Activated CD8-positive, alpha-beta memory T cell treated with anti-CD3 and anti-CD28 coated beads for 4 hours (primary cell): ENCODE data around the gene PUS7L.
A peak's percentile ranks its signal among the peaks of the same experiment; 100 is the strongest.
"Not testable (repeated sequence)": the region's sequence is repeated elsewhere in the genome, so short reads cannot be mapped to it uniquely, and the experiment has no call there.

ENCODE experiments used
- DNase-seq, 2 donors: peaks; one replicate each; pipeline ENCODE4 v3.0.0-alpha.2; 2020; ENCODE audit warnings: low read depth in 2 of 2

PUS7L gene, protein sequence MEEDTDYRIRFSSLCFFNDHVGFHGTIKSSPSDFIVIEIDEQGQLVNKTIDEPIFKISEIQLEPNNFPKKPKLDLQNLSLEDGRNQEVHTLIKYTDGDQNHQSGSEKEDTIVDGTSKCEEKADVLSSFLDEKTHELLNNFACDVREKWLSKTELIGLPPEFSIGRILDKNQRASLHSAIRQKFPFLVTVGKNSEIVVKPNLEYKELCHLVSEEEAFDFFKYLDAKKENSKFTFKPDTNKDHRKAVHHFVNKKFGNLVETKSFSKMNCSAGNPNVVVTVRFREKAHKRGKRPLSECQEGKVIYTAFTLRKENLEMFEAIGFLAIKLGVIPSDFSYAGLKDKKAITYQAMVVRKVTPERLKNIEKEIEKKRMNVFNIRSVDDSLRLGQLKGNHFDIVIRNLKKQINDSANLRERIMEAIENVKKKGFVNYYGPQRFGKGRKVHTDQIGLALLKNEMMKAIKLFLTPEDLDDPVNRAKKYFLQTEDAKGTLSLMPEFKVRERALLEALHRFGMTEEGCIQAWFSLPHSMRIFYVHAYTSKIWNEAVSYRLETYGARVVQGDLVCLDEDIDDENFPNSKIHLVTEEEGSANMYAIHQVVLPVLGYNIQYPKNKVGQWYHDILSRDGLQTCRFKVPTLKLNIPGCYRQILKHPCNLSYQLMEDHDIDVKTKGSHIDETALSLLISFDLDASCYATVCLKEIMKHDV

DNA sequence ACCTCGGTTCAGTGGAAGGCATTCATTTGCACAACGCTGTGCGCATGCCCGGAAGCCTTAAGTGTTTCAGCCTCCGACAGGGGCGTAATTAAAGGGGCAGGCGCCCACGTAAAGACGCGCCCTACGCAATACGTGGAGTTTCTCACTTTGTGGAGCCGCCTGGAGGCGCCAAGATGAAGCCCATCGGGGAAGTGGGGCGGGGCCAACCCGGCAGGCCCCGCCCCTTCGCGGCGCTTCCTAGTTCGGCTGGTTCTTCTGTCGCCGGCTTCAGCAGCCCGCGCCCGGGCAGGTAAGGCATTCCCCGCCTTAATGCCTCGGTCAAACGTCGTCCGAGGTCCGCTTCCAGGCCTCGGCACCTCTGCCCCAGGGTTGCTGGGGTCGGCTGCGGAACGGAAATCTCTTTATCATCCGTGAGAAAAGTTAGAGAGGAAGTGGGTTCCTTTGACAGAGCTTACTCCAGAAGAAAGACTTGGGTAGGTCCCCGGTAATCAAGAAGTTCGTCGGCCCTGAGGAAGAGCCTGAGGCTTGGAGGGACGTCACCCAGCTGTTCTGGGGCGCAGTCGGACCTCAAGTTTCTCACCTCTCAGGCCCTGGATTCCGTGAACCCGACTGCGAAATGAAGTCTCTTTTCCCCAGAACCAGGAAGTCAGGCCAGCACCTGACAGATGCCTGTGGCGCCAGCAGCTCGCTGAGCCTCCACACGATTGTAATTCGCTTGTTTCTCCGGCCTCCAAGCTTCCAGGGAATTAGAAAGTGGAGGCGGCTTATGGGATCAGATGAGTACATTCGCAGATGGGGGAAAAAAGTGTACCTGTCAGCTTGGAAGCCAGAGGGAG is at the start of gene PUS7L, which contains the start of gene IRAK4:
Gene PUS7L (minus strand): TSS at position 63 of the 836 bp plus-strand sequence. CDS start 3,545 bp downstream, outside the sequence.
Gene IRAK4 (plus strand): TSS at position 224 of the 836 bp plus-strand sequence. CDS start 9,161 bp downstream, outside the sequence.
- peak; percentile 90 to 95 for DNase-seq

DNA sequence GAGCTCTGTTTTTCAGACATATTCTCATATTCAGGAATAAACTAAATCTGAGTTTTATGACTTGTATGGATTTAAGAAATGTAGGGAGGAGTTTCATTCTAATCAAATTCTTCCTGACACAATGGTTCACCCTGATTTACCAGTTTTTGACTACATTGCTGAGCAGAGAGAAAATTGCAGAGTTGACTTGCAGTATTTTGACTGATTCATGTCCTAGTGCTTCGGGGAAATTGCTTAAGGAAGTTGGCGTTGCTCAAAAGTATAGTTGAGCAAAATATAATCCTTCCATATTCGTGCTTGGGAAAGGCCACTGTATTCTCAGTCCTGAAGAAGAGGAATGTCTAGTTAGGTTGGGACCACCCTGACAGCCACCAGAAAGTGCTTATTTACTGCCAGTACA is 48.8 kb upstream of the PUS7L start:
- no peak for DNase-seq

DNA sequence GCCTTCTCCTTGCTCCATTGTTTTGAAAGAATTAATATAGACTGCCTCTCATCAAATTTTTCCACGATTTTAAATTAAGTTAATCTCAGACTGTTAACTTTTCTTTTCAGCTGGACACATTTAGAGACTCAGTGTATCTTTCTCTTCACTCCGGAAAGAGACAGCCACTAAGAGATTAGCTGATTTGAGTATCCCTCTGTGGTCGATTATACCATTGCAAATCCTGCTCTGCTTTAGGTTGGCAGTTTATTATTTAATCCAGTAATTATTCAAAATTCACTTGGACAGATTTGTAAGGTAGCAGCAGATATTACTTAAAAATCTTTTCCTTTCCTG is 48.1 kb upstream of the PUS7L start:
- no peak for DNase-seq

DNA sequence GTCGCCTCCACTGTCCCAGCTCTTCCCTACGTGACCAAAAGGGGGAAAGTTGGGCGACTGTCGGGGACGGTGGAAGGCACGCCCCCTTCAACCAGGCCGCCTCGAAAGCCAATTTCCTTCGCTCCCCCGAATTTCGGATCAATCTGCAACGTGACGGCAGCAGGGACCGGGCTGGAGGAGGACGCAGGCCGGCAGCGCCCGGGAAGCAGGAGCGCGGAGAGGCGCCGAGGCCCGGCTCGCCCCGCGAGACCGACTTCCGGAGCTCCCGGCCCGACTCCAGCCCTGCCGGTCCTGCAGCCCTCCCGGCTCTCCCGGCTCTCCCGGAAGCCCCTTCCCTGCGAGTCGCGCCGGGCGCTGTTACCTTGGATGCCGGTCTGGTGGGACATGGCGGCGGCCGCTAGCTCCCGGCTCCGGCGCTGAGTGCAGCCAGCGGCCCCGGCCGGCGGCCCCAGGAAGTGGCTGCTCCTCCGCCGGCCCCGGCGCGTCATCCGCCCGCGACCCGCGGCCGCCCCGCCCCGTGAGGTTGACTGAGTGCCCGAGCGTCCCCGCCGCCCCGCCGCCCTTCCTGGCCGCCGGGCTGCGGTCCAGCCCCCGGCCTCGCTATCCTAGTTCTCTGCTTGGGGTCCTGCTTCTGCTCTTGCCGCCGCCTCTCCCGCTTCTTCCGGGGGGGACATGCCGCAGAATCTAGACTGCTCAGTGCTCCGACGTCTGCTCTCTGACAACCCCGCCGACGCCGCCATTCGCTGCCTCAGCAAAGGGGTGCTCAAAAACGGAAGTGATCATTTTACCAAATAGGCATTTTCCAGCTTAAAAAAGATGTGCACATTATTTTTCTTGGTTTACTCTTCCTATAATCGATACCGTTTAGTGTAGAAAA is 47.5 kb upstream of the PUS7L start, which contains the start of gene TWF1:
Gene TWF1 (minus strand): TSS at position 458 of the 877 bp plus-strand sequence. CDS start 72 bp downstream, at position 386.
- peak; percentile 66 to 67 for DNase-seq

DNA sequence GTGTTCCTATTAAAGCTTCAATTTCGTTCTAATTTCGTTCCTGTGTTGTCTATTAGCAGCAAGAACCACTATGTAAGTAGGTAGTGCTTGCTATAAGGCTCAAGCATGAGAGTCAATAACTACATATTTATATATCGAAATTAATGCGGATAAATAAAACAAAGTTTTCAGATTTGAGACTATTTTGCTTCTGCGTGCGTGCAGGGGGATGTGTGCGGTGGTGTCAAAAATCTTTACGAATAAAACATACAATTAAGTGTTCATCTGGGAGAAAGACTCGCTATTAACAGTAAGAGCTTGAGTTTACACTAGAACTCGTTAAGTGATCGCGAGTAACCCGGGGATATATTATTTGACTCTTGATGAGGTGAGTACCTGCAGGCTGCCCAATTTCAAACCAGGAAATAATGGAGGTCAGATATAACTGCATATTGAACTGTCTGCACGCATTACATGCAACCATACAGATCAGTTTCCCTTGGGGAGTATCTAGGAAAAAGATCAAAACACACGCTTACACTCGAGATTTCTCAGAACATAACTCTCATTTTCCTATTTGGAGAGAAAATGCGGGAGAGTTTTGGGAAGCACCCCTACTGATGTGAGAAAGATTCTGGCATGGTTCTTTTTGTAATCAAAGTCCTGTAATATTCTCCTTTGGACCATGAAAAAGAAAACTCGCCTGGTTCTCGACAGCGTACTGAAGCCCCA is 46.7 kb upstream of the PUS7L start:
- DNase-seq: no peak

DNA sequence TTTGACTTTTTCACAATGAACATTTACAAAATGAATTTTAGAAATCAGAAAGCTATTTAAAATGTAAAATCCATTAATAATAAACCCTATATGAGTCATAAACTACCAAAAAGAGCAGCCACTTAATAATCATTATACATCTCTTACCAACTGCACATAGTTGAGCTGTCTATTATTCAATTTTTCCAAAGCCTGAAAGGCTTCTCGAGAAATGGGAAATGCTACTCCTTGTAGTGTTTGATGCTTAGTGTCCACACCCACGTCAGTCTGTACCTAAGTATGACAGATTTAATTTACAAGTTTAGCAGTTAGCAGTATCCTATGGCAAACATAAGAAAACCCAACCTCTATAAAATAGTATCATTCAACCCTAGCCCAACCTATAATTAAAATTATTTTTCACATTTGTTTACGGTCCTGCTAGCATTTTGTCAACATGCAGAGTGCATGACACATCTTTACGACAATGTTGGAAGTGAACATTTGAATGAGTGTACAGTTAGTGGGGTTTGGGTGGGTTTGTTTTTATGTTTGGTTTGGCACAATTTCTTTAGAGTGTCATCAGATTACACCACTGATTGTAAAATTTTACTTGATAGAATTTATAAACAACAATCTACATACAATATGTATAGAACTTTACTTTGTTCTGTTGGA is 39.1 kb upstream of the PUS7L start:
- no peak for DNase-seq

DNA sequence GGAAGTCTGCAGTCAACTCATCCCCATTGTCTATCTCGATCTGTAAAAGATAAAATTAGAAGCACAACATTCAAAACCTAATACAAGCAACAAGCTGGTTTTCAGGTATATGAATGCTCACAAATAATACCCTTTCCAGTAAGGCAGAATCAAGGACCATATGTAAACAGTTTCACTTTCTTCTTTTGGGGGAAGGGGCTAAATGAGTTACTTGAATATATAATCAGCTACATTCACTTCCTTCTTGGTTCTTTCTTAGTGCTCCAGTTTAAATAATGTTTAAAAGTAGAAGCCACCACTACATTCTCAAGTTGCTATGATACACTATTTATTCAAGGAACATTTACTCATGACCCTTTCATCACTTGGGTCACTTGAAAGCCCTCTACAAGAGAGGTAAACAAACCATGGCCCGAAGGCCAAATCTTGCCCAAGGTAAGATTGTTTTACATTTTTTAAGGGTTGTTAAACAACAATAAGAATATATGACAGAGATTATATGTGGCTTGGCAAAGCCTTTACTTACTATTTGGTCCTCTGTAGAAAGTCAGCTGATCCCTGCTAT is 37.2 kb upstream of the PUS7L start:
- no peak for DNase-seq

DNA sequence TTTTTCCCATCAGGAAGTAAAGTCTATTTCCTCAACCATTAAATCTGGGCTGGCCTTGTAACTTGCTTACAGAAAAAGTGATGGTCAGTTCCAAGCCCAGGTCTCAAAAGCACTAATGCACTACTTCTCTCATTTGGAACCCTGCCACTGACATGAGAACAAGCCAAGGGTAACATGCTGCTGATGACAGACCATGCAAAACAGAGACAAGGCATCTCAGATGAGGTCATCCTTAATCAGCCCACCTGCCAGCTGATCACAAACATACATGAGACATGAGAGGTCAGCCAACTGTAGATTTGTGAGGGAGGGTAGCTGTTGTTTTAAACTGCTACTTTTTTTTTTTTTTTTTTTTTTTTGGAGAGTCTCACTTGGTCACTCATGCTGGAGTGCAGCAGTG is 31.4 kb upstream of the PUS7L start:
- DNase-seq: no peak

DNA sequence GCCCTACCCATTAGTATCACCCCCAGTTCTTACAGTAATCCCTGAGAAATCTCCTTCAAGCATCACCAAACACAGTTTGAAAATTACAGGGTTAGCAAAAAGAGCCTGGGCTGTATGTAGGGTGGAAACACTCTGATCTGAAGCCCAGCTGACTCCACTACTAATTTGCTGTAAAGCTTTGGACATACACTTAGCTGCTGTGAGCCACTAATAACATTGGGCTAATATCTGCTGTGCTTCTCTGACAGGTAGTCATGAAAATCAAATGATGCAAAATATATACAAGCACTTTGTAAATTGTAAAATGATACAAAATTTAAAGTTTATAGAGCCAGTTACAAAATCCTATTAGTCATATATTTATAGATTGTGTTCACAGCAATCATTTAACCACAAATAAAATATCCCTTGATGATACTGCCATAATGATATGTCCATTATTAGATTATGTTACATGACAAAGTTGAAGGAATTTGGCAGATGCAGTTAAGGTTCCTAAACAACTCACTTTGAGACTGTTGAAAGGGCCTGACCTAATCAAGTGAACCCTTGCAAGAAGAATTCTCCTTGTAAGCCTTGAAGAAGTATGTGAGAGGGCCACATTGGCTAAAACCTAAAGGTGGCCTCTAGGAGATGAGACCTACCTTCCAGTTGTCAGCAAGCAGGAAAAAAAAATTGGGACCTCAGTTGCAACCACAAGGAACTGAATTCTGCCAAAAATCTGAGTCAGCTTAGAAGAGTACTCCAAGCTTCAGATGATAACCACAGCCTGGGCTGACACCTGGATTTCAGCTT is 28.5 kb upstream of the PUS7L start:
- no peak for DNase-seq

DNA sequence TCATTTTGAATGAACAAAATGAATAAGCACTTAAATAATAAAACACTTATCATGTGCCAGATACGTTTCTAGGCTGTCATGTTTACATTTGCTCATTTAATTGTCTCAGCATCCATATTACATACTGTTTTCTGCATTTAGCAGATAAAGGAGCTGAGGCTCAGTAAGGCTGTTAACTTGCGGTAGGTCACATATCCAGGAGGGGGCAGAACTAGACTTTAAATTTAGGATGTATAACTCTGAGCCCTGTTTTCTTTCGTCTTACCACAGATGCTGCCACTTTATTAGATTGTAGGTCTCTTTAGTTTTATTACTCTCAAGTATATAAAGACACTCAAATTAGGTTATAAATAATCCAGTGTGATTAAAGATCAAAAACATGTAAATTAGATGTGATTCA is 17.9 kb upstream of the PUS7L start:
- no peak for DNase-seq

DNA sequence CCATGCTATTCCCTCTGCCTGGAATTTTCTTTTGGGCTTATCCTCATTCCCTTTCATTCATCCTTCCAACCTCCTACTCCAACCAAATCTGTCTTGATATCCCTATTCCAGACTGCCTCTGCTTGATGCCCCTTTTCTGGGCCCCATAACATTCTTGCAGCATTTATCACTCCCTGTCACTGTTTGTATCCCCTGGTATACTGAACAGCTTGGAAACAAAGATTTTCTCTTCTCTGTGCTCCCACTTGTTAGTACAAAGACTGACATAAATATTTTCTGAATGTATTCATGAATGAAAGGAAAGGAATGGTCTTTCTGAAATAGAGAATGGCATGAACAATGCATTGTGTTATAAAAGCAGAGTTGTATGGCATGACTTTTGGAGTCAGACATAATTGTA is 7.7 kb upstream of the PUS7L start:
- DNase-seq: no peak

DNA sequence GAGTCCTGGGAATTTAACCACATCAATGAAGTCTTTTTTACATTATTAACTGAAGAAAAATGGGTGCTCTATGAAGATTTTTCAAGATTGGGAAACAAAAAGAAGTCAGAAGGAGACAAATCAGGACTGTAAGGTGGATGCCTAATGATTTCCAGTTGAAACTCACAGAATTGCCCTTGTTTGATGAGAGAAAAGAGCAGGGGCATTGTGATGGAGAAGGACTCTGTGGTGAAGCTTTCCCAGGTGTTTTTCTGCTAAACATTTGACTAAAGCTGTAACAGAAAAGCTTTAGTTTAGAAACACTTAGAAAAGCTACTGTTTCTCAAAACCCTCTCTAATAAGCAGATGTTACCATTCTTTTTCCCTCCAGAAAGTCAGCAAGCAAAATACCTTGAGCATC is 5.9 kb upstream of the PUS7L start:
- no peak for DNase-seq

DNA sequence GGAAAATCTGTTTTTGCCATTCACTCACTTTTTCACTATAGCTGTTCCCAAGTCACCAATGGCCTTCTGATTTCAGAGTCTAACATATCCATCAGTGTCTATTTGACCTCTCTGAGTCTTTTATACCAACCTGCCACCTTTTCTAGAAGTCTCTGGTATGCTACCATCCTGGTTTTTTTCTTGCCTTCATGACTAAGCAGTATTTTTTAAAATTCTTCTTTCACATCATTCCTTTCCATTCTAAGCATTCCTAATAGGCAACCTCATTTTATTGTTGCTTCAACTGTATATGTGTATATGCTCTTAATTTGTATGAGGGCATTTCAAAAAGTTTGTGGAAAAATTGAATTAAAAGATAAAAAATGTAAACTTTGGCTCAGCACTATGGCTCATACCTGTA is 5.2 kb upstream of the PUS7L start:
- no peak for DNase-seq

DNA sequence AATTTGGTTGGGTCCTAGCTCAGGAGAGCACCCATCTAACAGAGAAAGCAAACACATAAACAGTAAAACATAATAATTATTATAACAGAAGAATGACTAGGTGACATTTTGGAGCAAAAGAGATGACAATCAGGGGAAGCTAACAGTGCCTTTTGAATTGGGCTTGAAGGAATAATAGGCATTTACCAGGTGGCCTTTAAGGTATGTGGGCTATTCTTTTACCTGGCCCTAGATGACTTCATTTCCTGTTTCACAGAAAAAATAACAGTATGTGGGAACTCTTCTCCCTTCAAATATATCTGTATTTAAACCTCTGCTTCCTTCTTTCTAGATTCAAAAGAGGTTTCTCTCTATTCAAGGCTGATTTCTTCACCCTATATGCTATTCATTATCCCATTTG is 4.0 kb upstream of the PUS7L start:
- DNase-seq: no peak

DNA sequence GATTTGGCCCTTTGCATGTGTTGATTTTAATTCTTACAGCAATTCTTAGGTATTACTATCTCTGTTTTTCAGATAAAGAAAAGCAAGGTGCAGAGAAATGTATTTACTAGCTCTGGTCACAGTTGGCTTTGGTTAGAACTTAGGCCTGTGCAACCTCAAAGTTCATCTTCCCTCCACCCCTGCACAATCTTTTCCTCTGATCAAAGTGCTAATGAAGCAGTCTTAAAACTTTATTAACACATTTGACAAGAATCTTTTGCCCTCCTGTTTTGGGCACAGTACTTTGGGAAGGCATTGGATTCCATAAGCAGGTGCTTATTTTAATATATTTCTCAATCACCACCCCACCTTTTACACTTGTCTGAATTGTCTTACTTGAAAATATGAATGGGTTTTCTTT is 2.9 kb upstream of the PUS7L start:
- no peak for DNase-seq

DNA sequence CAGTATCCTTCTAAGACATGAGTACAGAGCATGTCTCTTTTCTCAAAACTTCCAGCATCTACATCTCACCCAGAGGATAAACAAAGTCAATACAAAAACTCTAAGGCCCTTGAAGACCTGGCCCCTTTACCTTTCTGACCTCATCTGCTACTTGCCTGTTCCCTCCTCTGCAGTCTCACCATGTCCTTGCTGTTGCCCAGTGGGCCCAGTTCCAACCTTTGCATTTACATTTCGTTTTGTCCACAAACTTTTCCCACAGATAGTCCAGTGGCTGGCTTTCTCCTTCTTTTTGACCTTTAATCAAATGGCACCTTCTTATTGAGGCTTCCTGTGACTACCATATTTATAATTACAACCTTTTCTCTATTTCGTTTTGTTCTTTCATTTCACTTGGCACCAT is 1.8 kb upstream of the PUS7L start:
- no peak for DNase-seq

DNA sequence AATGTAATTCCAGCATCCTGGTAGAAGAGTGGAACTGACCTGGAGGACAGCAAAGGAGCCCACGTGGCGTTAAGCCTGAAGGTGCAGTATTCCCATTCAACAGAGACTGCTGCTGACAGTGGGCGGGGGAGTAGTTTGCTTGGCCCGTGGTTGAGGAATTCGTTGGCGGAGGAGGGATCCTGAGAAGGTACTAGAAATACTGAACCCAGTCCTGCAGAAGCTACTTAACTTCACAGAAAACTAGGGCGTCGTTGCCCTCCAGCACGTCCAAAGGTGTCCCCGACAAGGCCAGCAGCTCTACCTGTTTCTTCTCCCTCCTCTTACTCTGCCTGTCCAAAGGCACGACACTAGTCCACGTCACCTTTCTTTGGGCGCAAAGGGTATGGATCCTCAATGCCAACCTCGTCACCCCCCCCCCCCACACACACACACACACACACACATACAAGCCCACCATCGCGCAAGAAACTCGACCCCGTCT is 303 bp downstream of the PUS7L start:
- peak in 1 of 2 donors; percentile 5 for DNase-seq

DNA sequence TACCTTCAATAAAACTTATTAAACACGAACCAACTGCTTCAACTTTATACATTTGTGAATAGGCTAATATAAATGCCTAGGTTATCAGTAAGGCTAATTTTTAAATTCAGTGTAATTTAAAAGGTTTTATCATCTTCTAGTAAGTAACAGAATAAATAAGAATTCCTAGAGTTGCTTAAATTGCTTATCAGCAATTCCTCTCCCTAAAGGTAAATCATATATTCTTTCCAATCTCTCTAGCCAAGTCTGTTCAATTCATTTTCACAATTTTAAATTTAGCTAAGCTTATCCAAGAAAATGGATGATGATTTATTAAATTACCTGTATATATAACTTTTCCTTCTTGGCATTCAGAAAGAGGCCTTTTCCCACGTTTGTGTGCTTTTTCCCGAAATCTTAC is 4.6 kb downstream of the PUS7L start:
- DNase-seq: no peak

DNA sequence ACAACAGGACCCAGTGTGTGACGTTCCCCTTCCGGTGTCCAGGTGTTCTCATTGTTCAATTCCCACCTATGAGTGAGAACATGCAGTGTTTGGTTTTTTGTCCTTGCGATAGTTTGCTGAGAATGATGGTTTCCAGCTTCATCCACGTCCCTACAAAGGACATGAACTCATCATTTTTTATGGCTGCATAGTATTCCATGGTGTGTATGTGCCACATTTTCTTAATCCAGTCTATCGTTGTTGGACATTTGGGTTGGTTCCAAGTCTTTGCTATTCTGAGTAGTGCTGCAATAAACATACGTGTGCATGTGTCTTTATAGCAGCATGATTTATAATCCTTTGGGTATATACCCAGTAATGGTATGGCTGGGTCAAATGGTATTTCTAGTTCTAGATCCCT is 7.2 kb downstream of the PUS7L start:
- DNase-seq: not testable (repeated sequence)
